ENCODE measurements around the gene KPTN.

KPTN gene

GRCh38 chr19:47497050-47497766 lies 13.2 kb upstream of the KPTN start:
- 94% methylated on average over 23 of the region's 23 CpGs for WGBS
- peaks cover 7% of the 10 kb centered on the region; the same call in 1 of the 2 replicates for H3K4me1 ChIP-seq (ENCODE audit: insufficient read depth, low read length)
- no peak overlapping the region for H3K27ac ChIP-seq (ENCODE audit: low read depth, low read length)
- no peaks in the 10 kb centered on the region for H3K27me3 ChIP-seq (ENCODE audit: insufficient read depth, low read length)
- peaks cover 13% of the 10 kb centered on the region for H3K36me3 ChIP-seq (ENCODE audit: insufficient read depth, low read length)
- H3K9ac ChIP-seq (ENCODE audit: low read depth, low read length) = no peak overlapping the region
- H3K9me3 ChIP-seq (ENCODE audit: insufficient read depth, low read depth, low read length) = no peaks in the 10 kb centered on the region
- no peak overlapping the region for H3K4me3 ChIP-seq (ENCODE audit: low read length)

DNA sequence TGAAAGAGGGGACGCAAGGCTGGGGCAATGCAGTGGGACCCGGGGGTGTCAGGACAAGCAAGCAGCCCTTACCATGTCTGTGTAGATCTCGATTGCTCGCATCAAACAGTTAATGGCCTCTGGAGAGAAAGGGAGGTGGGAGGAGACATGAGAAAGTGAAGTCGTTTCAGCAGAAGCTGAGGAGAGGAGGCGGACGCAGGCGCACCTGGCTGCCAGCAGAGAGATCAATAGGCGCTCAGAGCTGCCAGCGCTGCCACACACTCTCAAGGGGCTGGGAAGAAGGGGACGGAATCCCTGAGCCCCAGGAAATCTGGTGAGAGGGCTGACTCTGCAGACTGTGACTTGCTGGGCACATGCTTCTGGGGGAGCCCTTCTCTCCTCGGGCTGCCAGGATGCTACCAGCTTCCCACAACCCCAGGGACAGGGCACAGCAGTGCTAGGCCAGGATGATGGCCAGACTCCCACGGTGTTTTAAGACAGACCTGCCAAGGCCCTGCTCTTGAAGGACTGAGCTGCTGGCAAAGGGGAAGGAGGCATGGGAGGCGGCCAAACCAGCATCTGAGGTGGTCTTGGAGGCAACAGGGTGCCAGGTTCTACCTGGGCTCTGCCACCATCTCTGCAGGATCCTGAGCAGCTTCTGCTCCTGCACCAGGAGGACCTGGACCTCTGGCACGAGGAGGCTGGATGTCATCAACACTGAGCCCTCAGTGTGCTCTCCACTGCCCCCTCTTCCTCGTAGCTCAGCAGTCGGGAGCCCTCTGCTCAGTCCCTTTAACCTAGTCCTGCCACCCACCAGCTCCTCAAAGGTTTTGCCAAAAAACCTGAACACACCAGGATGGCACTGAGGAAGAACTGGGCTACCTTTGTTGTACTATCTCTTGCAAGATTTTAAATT lies 11.7 kb upstream of the KPTN start:
- WGBS = 90% methylated on average over 17 of the region's 17 CpGs
- Histone ChIP-seq H3K4me1 (ENCODE audit: insufficient read depth, low read length) (peaks cover 7% of the 10 kb centered on the region; the same call in 1 of the 2 replicates), H3K9me3 (ENCODE audit: insufficient read depth, low read depth, low read length) (no peaks in the 10 kb centered on the region), H3K27ac (ENCODE audit: low read depth, low read length) (no peak overlapping the region), H3K27me3 (ENCODE audit: insufficient read depth, low read length) (no peaks in the 10 kb centered on the region), H3K9ac (ENCODE audit: low read depth, low read length) (no peak overlapping the region), H3K36me3 (ENCODE audit: insufficient read depth, low read length) (peaks cover 16% of the 10 kb centered on the region), H3K4me3 (ENCODE audit: low read length) (no peak overlapping the region)

GRCh38 chr19:47494729-47495128 lies 10.7 kb upstream of the KPTN start:
- Histone ChIP-seq H3K27ac (ENCODE audit: low read depth, low read length) (no peak overlapping the region), H3K36me3 (ENCODE audit: insufficient read depth, low read length) (peaks cover 24% of the 10 kb centered on the region), H3K27me3 (ENCODE audit: insufficient read depth, low read length) (no peaks in the 10 kb centered on the region), H3K9ac (ENCODE audit: low read depth, low read length) (no peak overlapping the region), H3K9me3 (ENCODE audit: insufficient read depth, low read depth, low read length) (no peaks in the 10 kb centered on the region), H3K4me3 (ENCODE audit: low read length) (no peak overlapping the region), H3K4me1 (ENCODE audit: insufficient read depth, low read length) (peaks cover 5% of the 10 kb centered on the region; the same call in 1 of the 2 replicates)
- 94% methylated on average over 9 of the region's 9 CpGs for WGBS

DNA sequence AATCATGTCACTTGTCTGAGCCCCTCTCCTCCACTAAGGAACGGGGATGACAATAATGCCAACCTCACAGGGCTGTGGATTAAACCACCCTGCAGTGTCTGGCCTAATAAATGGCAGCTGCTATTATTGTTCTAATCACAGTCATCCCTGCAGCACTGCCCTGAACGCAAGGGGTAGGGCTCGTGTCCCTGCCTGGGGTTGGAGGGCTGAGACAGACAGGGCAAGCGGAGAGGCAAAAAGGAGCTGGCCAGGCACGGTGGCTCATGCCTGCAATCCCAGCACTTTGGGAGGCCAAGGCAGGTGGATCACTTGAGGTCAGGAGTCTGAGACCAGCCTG lies 10.2 kb upstream of the KPTN start:
- 91% methylated on average over 5 of the region's 5 CpGs for WGBS
- Histone ChIP-seq H3K27ac (ENCODE audit: low read depth, low read length) (no peak overlapping the region), H3K4me3 (ENCODE audit: low read length) (no peak overlapping the region), H3K9ac (ENCODE audit: low read depth, low read length) (no peak overlapping the region), H3K27me3 (ENCODE audit: insufficient read depth, low read length) (no peaks in the 10 kb centered on the region), H3K4me1 (ENCODE audit: insufficient read depth, low read length) (peaks cover 4% of the 10 kb centered on the region; the same call in 1 of the 2 replicates), H3K36me3 (ENCODE audit: insufficient read depth, low read length) (peaks cover 27% of the 10 kb centered on the region), H3K9me3 (ENCODE audit: insufficient read depth, low read depth, low read length) (no peaks in the 10 kb centered on the region)

DNA sequence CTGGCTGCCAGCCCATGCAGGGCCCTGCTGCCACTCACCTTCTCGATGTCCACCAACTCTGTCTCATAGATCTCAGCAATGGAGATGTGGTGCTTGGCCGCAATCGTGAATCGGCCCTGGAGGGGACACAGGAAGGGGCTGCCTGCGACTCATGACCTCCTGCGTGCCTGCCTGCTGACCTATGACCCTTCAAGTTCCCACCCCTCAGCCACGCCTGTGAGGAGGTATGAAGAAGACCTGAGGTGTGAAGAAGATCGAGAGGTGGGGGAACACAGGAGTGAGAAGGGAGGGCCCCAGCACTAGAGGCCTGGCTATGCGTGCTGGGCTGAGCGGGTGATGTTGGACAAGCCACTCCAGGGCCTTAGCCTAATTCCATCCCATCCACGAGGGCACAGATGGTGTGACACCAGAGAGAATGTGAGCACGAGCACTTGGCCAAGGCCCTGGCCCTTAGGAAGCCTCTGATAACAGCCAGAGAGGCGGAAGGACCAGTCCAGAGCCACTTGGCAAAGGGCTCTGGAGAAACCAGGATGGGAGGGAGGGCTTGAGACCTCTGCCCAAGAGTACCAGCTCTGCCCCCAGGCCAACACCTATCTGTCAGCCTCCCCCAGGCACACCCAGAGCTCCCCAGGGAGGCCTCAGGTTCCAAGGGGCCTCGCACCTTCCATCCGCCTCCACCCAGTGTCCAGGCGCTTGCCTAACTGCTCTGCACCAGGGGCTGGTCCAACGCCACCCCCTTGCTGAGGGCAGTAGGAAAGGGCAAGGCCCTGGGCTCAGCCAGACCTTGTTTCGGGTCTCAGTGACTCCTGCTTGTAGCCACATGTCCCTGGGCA lies 9.6 kb upstream of the KPTN start:
- Histone ChIP-seq H3K9me3 (ENCODE audit: insufficient read depth, low read depth, low read length) (no peaks in the 10 kb centered on the region), H3K27ac (ENCODE audit: low read depth, low read length) (no peak overlapping the region), H3K4me3 (ENCODE audit: low read length) (no peak overlapping the region), H3K27me3 (ENCODE audit: insufficient read depth, low read length) (no peaks in the 10 kb centered on the region), H3K9ac (ENCODE audit: low read depth, low read length) (no peak overlapping the region), H3K36me3 (ENCODE audit: insufficient read depth, low read length) (peaks cover 26% of the 10 kb centered on the region), H3K4me1 (ENCODE audit: insufficient read depth, low read length) (peaks cover 4% of the 10 kb centered on the region; the same call in 1 of the 2 replicates)
- WGBS = 91% methylated on average over 18 of the region's 18 CpGs

- no peak overlapping the region; the same call in 1 of the 2 replicates for H3K9ac ChIP-seq (ENCODE audit: low read depth, low read length)
- H3K27me3 ChIP-seq (ENCODE audit: insufficient read depth, low read length) = no peaks in the 10 kb centered on the region
- no peak overlapping the region for H3K27ac ChIP-seq (ENCODE audit: low read depth, low read length)
- no peak overlapping the region for H3K4me3 ChIP-seq (ENCODE audit: low read length)
- peaks cover 4% of the 10 kb centered on the region; the same call in 1 of the 2 replicates for H3K4me1 ChIP-seq (ENCODE audit: insufficient read depth, low read length)
- no peaks in the 10 kb centered on the region for H3K9me3 ChIP-seq (ENCODE audit: insufficient read depth, low read depth, low read length)
- WGBS = 79% methylated on average over 23 of the region's 23 CpGs
- peaks cover 25% of the 10 kb centered on the region for H3K36me3 ChIP-seq (ENCODE audit: insufficient read depth, low read length)
Observed at GRCh38 chr19:47492571-47493377, 8.8 kb upstream of the KPTN start.

- no peak overlapping the region for H3K9ac ChIP-seq (ENCODE audit: low read depth, low read length)
- no peak overlapping the region for H3K4me3 ChIP-seq (ENCODE audit: low read length)
- H3K27me3 ChIP-seq (ENCODE audit: insufficient read depth, low read length) = no peaks in the 10 kb centered on the region
- H3K4me1 ChIP-seq (ENCODE audit: insufficient read depth, low read length) = peaks cover 4% of the 10 kb centered on the region; the same call in 1 of the 2 replicates
- H3K9me3 ChIP-seq (ENCODE audit: insufficient read depth, low read depth, low read length) = no peaks in the 10 kb centered on the region
- no peak overlapping the region for H3K27ac ChIP-seq (ENCODE audit: low read depth, low read length)
- WGBS = 90% methylated on average over 14 of the region's 14 CpGs
- peaks cover 20% of the 10 kb centered on the region for H3K36me3 ChIP-seq (ENCODE audit: insufficient read depth, low read length)
Observed at GRCh38 chr19:47492137-47492533, 8.1 kb upstream of the KPTN start.

GRCh38 chr19:47491358-47492136 lies 7.5 kb upstream of the KPTN start:
- WGBS = 95% methylated on average over 22 of the region's 22 CpGs
- Histone ChIP-seq H3K4me3 (ENCODE audit: low read length) (no peak overlapping the region), H3K9ac (ENCODE audit: low read depth, low read length) (no peak overlapping the region; the same call in 1 of the 2 replicates), H3K36me3 (ENCODE audit: insufficient read depth, low read length) (peaks cover 19% of the 10 kb centered on the region), H3K4me1 (ENCODE audit: insufficient read depth, low read length) (peaks cover 4% of the 10 kb centered on the region; the same call in 1 of the 2 replicates), H3K27ac (ENCODE audit: low read depth, low read length) (no peak overlapping the region), H3K27me3 (ENCODE audit: insufficient read depth, low read length) (no peaks in the 10 kb centered on the region), H3K9me3 (ENCODE audit: insufficient read depth, low read depth, low read length) (no peaks in the 10 kb centered on the region)

DNA sequence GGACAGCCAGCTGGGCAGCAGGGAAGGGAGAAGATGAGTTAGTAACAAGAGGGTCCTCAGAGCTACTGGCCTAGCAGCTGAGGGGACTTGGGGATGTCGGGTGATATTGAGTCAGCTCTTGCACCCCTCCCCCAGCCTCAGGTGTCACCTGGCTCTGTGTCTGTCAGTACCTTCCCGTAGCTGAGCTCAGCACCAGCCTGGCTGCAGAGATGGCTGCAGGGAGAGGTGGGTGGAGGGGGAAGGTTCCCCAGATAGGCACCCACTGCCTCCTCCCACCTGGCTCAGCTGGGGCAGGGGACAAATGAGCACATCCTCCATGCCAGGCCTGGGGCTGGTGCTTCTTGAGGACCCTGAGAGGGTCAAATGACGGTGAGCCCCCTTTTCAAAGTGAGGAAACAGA lies 6.8 kb upstream of the KPTN start:
- WGBS = 74% methylated on average over 3 of the region's 3 CpGs
- no peaks in the 10 kb centered on the region for H3K9me3 ChIP-seq (ENCODE audit: insufficient read depth, low read depth, low read length)
- H3K27me3 ChIP-seq (ENCODE audit: insufficient read depth, low read length) = no peaks in the 10 kb centered on the region
- no peak overlapping the region for H3K27ac ChIP-seq (ENCODE audit: low read depth, low read length)
- H3K9ac ChIP-seq (ENCODE audit: low read depth, low read length) = no peak overlapping the region; the same call in 1 of the 2 replicates
- H3K36me3 ChIP-seq (ENCODE audit: insufficient read depth, low read length) = peaks cover 19% of the 10 kb centered on the region
- no peak overlapping the region for H3K4me3 ChIP-seq (ENCODE audit: low read length)
- peaks cover 4% of the 10 kb centered on the region; the same call in 1 of the 2 replicates for H3K4me1 ChIP-seq (ENCODE audit: insufficient read depth, low read length)

GRCh38 chr19:47490031-47490430 lies 6.0 kb upstream of the KPTN start:
- no peaks in the 10 kb centered on the region for H3K9me3 ChIP-seq (ENCODE audit: insufficient read depth, low read depth, low read length)
- peaks cover 19% of the 10 kb centered on the region for H3K36me3 ChIP-seq (ENCODE audit: insufficient read depth, low read length)
- H3K4me3 ChIP-seq (ENCODE audit: low read length) = no peak overlapping the region
- H3K27me3 ChIP-seq (ENCODE audit: insufficient read depth, low read length) = no peaks in the 10 kb centered on the region
- H3K4me1 ChIP-seq (ENCODE audit: insufficient read depth, low read length) = peaks cover 4% of the 10 kb centered on the region; the same call in 1 of the 2 replicates
- 93% methylated on average over 7 of the region's 7 CpGs for WGBS
- no peak overlapping the region for H3K9ac ChIP-seq (ENCODE audit: low read depth, low read length)
- H3K27ac ChIP-seq (ENCODE audit: low read depth, low read length) = no peak overlapping the region
